ENCODE measurements around the gene KIAA0513. TPM values are rescaled to one million over a fixed set of nuclear protein-coding genes. Genes with fewer than 3 reads are reported as not detected.
"Not testable (repeated sequence)": the region's sequence is repeated elsewhere in the genome, so short reads cannot be mapped to it uniquely, and the experiment has no call there.

Gene KIAA0513
- total and polyA plus RNA-seq, 2 experiments from 2014 or later = 12.8 to 24.6 TPM

GRCh38 chr16:85048921-85049562 lies 21.4 kb downstream of the KIAA0513 start:
- peaks cover 29% of the 10 kb centered on the region for H3K4me1 ChIP-seq (ENCODE audit: low read depth)
- H3K4me3 ChIP-seq = no peak overlapping the region
- no peak overlapping the region for H3K27ac ChIP-seq
- H3K27me3 ChIP-seq = no peaks in the 10 kb centered on the region
- TF ChIP-seq CTCF (IDR thresholded peaks at IDR 0.05; ENCODE audit: low read depth, low read length) = no peak
- no peak for DNase-seq (ENCODE audit: low read depth in 1 of 2, low spot score in 1 of 2)
- H3K36me3 ChIP-seq = no peaks in the 10 kb centered on the region
- H3K9me3 ChIP-seq (ENCODE audit: low read depth) = no peaks in the 10 kb centered on the region

- no peaks in the 10 kb centered on the region for H3K36me3 ChIP-seq
- no peak overlapping the region for H3K4me3 ChIP-seq
- H3K4me1 ChIP-seq (ENCODE audit: low read depth) = peaks cover 29% of the 10 kb centered on the region
- no peaks in the 10 kb centered on the region for H3K27me3 ChIP-seq
- DNase-seq (ENCODE audit: low read depth in 1 of 2, low spot score in 1 of 2) = no peak
- H3K27ac ChIP-seq = no peak overlapping the region
- H3K9me3 ChIP-seq (ENCODE audit: low read depth) = no peaks in the 10 kb centered on the region
- no peak for TF ChIP-seq CTCF (IDR thresholded peaks at IDR 0.05; ENCODE audit: low read depth, low read length)
These were observed 22.2 kb downstream of the KIAA0513 start for GRCh38 chr16:85049706-85050305.

DNA sequence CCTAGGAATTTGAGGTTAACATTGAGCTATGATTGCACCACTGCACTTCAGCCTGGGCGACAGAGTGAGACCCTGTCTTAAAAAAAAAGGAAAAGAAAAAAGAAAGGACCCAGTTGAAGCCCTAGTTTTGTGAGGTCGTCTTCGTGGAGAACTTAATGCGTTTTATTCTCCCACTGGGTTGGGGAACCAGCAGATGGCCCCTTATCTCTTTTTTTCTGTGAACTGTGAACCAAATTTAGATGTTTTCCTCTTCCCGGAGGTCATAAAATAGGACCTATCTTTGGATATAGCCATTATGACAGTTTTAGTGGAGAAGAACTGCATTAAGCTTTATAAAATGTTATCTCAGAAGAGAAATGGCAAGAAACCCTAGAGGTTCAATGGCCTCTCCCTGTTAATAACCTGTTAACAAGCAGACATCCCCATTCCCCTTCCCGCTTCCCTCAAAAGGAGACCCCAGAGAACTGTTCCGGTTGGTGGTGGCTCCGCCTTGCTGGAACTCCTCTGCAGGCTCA lies 23.5 kb downstream of the KIAA0513 start:
- DNase-seq (ENCODE audit: low read depth in 1 of 2, low spot score in 1 of 2) = no peak
- no peak for TF ChIP-seq CTCF (IDR thresholded peaks at IDR 0.05; ENCODE audit: low read depth, low read length)

DNA sequence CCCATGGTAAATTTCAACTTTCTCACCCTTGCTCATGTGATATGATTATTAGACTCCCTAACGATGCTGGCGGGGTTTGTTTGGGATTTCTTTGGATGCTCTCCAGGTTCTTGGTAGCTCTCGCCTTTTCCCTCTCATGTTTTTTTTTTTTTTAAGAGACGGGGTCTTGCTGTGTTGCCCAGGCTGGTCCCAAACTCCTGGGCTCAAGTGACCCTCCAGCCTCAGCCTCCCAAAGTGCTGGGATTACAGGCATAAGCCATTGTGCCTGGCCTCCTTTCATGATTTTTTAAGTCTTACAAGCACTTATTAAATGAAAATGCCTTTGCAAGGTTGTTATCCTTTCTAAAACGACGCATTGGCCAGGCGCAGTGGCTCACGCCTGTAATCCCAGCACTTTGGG lies 24.1 kb downstream of the KIAA0513 start:
- Histone ChIP-seq H3K4me3 (no peak overlapping the region), H3K27me3 (no peaks in the 10 kb centered on the region), H3K9me3 (ENCODE audit: low read depth) (no peaks in the 10 kb centered on the region), H3K4me1 (ENCODE audit: low read depth) (peaks cover 34% of the 10 kb centered on the region), H3K27ac (no peak overlapping the region), H3K36me3 (no peaks in the 10 kb centered on the region)
- DNase-seq (ENCODE audit: low read depth in 1 of 2, low spot score in 1 of 2) = no peak
- no peak for TF ChIP-seq CTCF (IDR thresholded peaks at IDR 0.05; ENCODE audit: low read depth, low read length)

More for the DNA sequence above, 23.5 kb downstream of the KIAA0513 start:
- Histone ChIP-seq H3K4me1 (ENCODE audit: low read depth) (peaks cover 34% of the 10 kb centered on the region), H3K9me3 (ENCODE audit: low read depth) (no peaks in the 10 kb centered on the region), H3K36me3 (no peaks in the 10 kb centered on the region), H3K27me3 (no peaks in the 10 kb centered on the region), H3K27ac (no peak overlapping the region), H3K4me3 (no peak overlapping the region)

GRCh38 chr16:85052536-85052935 lies 24.9 kb downstream of the KIAA0513 start:
- TF ChIP-seq CTCF (IDR thresholded peaks at IDR 0.05; ENCODE audit: low read depth, low read length) = no peak
- H3K4me3 ChIP-seq = no peak overlapping the region
- no peaks in the 10 kb centered on the region for H3K27me3 ChIP-seq
- H3K9me3 ChIP-seq (ENCODE audit: low read depth) = no peaks in the 10 kb centered on the region
- no peak overlapping the region for H3K27ac ChIP-seq
- DNase-seq (ENCODE audit: low read depth in 1 of 2, low spot score in 1 of 2) = no peak
- H3K4me1 ChIP-seq (ENCODE audit: low read depth) = peaks cover 34% of the 10 kb centered on the region
- H3K36me3 ChIP-seq = no peaks in the 10 kb centered on the region

- H3K9me3 ChIP-seq (ENCODE audit: low read depth); DNase-seq (ENCODE audit: low read depth in 1 of 2, low spot score in 1 of 2); H3K27me3 ChIP-seq; H3K36me3 ChIP-seq; H3K4me3 ChIP-seq: not testable (repeated sequence)
- Histone ChIP-seq H3K27ac (peak overlapping the region; percentile 89), H3K4me1 (ENCODE audit: low read depth) (peaks cover 38% of the 10 kb centered on the region)
These were observed 26.7 kb downstream of the KIAA0513 start for GRCh38 chr16:85054321-85054720.

Measured in cardiac muscle cell (in vitro differentiated cells and primary cell).